Hematopoietic multipotent progenitor cell treated with erythropoietin and hydrocortisone succinate and interleukin-3 and kit ligand, for 17 days (in vitro differentiated cells): Measurements from ENCODE around the gene DENND10.
"Not testable (repeated sequence)": the region's sequence is repeated elsewhere in the genome, so short reads cannot be mapped to it uniquely, and the experiment has no call there.

ENCODE experiments used
- DNase-seq: peaks from one replicate; pipeline ENCODE4 v3.0.0-alpha.2; 2015; ENCODE audit warnings: low spot score

The DENND10 gene, protein sequence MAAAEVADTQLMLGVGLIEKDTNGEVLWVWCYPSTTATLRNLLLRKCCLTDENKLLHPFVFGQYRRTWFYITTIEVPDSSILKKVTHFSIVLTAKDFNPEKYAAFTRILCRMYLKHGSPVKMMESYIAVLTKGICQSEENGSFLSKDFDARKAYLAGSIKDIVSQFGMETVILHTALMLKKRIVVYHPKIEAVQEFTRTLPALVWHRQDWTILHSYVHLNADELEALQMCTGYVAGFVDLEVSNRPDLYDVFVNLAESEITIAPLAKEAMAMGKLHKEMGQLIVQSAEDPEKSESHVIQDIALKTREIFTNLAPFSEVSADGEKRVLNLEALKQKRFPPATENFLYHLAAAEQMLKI

GRCh38 chr10:119103903-119104653 is at the start of gene DENND10:
TSS of gene DENND10 (plus strand) at chr10:119104113. CDS start at chr10:119104143, 30 bp downstream.
- peak; percentile 76 for DNase-seq

DNA sequence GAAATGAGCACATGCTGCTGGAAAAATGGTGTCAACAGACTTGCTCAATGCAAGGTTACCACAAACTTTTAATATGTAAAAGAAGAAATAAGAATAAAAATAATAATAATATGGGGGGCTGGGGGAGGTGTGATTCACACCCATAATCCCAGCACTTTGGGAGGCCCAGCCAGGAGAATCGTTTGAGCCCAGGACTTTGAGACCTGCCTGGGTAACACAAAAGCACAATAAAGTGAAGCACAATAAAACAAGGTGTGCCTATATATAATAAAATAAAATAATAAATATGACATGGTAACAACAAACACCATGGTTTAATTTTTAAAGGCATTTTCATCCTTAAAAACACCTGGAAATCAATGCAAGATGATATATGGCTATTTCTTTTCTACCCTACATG is 48.4 kb upstream of the DENND10 start:
- no peak for DNase-seq

GRCh38 chr10:119058010-119058409 is 45.9 kb upstream of the DENND10 start:
- DNase-seq = no peak

- DNase-seq = no peak
These were observed 44.4 kb upstream of the DENND10 start for GRCh38 chr10:119059557-119059956.

DNA sequence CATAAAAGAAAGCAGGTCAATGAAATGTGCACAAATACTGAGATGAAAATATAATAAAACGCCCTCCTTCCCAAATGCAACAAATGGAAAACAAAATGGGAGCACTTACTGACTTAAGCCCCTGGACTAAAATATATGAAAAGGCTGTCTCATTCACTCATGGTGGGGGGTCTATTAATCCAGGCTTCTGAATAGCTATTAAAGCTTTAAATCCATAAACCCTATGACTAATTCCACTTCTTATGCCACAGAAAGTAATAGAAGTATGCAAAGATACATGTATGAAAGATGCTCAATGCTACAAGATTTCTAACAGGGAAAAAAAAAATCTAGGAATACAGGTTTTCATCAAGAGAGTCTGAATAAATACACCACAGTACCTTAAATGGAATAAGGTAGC is 43.8 kb upstream of the DENND10 start:
- no peak for DNase-seq

- DNase-seq = no peak
These were observed 42.6 kb upstream of the DENND10 start for GRCh38 chr10:119061352-119061751.

GRCh38 chr10:119061926-119062325 is 42.0 kb upstream of the DENND10 start:
- DNase-seq = no peak

- DNase-seq = no peak
These were observed 33.3 kb upstream of the DENND10 start for GRCh38 chr10:119070395-119071165.

GRCh38 chr10:119073584-119073983 is 30.3 kb upstream of the DENND10 start:
- DNase-seq = no peak

DNA sequence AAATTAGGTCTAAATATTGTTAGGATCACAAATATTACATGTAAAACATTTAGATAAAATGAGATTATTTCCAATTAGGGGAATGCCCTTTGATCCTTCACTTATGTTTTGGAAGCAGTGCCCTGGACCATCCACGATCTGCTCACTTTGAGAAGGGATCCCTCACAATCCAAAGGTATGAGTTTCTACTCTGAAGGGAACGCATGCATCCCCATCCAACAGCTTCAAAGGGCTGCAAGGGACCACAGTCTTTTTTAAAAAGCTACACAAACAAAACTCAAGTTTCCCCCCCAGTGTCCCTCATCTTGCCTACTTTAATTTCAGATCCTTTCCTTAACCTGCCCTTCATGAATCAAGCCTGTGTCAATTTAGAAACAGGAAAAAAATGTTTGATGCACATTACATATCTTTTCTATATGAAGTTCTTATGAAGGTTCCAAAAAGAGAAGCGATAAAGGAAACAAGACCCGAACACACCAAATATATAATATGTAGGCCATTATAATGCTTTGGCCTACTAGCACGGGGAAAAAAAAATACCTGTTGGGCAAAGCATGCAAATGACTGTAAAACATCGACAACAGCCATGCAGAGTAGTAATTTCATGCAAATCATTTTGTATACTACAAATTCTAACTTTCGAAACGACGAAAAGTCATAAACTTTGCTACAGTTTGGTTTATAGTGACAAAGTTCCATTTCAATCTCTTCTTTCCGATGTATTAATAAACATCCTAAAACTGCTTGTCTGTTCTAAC is 25.3 kb upstream of the DENND10 start:
- DNase-seq = no peak

DNA sequence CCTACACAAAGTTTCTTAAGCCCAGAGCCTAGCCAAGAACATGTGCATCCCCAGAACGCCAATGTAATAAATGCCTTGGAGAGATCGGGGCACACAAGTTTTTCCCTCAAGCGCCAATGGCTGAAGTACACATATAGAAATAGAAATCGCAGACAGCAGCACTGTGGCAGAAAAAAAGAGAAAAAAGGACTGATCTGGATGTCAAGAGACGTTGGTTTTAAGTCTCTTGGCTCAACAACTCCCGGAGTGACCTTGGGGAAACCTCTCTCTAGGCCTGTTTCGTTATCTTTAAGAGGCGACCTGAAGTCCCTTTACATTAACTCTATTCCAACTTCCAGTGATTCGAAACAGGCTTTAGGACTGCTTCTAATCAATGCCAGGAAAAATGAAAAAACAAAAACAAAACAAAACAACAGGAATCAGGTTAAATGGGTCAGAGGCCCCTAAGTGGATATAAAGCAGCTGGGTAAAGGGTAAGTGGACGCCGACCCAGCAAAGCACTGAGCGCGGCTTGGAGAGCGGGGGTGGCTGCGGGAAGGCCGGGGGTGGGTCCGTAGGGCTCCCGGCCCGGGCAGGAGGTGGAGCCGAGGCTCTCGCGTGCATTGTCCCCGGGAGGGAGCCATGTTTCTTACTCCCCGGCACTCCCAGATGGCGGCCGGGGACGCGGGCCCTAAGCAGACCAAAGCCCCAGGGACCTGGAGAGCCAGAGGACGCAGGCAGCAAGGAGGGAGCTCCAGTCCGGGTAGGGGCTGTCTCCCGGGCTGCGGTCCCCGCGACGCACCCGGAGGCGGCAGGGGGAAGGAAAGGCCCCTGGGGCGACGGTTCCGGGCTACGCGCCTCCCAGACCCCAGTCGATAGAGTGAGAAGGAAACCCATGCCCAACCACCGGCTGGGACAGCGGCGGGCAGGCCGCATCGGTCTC is 24.1 kb upstream of the DENND10 start:
- DNase-seq = peak; percentile 65

DNA sequence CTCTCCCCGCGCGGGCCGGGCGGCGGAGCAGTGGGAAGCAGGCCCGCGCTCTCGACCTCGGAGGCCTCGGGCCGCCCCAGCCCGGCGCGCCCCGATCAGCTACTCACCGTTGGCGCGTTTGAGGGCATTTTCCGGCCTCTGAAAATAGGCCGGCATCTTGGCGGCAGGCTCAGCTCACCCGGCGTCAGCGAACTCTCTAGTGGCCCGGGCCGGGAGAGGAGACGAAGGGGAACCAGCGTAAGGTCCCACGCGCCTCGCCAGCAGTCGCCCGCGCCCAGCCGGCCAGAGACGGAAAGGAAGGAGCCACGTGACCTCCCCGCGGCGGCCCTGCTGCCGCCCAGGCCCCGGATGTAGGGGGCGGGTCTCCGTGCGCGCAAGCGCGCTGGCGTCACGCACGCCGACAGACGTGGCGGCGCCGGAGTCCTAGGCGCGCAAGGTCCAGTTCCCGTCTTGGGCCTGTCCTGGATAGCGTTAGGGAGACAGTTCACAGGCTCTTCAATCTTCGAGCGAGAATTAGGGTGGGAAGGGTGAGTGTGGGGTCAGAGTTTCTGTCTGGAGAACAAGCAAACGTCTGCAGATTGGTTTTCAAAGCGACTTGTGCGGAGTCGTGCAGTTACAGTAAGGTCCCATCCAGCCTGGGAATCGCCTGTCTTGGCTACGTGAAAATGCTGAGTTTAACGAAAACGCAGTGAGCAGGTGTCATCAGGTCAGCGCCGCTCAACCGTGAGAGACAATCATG is 23.2 kb upstream of the DENND10 start, which contains the start of gene EIF3A:
TSS of gene EIF3A (minus strand) at position 297 of the 739 bp plus-strand sequence. CDS start at position 156, 141 bp downstream.
- DNase-seq = peak; percentile 94

GRCh38 chr10:119084896-119085295 is 19.0 kb upstream of the DENND10 start:
- DNase-seq = no peak

- no peak for DNase-seq
These were observed 16.5 kb upstream of the DENND10 start for GRCh38 chr10:119087271-119087882.

DNA sequence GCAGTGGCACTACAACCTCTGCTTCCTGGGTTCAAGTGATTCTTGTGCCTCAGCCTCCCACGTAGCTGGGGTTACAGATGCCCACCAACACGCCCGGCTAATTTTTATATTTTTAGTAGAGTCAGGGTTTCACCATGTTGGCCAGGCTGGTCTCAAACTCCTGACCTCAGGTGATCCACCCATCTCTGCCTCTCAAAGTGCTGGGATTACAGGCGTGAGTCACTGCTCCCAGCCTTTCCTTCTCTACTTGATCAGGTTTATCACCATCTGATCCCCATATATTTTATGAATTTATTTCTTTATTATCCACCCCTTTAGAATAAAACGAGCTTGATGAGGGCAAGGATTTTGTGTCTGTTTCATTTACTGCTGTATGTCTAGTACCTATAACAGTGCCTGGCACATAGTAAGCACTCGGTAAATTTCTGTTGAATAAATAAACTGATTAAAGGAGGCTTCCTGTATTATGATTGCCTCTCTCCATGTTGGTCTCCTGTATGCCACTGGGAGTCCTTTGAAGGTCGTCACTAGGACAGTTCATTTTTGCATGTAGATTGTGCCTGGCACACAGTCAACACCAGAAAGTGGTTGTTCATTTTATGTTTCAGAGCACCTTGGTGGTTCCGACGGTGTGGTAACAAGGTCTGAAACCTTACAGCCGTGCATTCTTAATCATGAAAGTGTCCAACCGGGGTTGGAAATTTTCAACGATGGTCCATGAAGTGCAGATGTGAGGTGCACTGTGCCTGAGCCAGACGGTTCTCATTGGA is 13.7 kb upstream of the DENND10 start:
- peak; percentile 22 for DNase-seq

- DNase-seq = peak; percentile 57
These were observed 12.9 kb upstream of the DENND10 start for GRCh38 chr10:119090968-119091367.

DNA sequence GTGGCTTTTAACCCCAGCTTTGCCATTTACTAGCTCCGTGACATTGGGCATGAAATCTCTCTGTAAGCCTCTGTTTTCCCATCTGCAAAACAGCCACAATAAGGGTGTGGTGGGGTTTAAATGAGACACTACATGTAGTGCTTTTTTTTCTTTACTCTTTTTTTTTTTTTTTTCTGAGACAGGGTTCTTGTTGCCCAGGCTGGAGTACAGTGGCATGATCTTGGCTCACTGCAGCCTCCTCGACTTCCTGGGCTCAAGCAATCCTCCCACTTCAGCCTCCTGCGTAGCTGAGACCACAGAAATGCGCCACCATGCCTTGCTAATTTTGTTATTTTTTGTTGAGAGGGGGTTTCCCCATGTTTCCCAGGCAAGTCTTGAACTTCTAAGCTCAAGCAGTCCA is 8.3 kb upstream of the DENND10 start:
- DNase-seq = no peak

GRCh38 chr10:119096641-119097415 is 7.1 kb upstream of the DENND10 start:
- DNase-seq = not testable (repeated sequence)
